ENCODE measurements around the gene PLCB4.

The PLCB4 gene

GRCh38 chr20:9071976-9072726 lies 3.3 kb downstream of the PLCB4 start:
- TF ChIP-seq CTCF (IDR thresholded peaks at IDR 0.05; ENCODE audit: low read depth, low read length): no peak
- no peak overlapping the region for H3K4me3 ChIP-seq (ENCODE audit: low read depth, low read length)

GRCh38 chr20:9072861-9073500 lies 4.1 kb downstream of the PLCB4 start:
- no peak for TF ChIP-seq CTCF (IDR thresholded peaks at IDR 0.05; ENCODE audit: low read depth, low read length)
- no peak overlapping the region for H3K4me3 ChIP-seq (ENCODE audit: low read depth, low read length)

- H3K4me3 ChIP-seq (ENCODE audit: low read depth, low read length): no peak overlapping the region
- no peak for TF ChIP-seq CTCF (IDR thresholded peaks at IDR 0.05; ENCODE audit: low read depth, low read length)
Measured at GRCh38 chr20:9075264-9076095, 6.6 kb downstream of the PLCB4 start.

- H3K4me3 ChIP-seq (ENCODE audit: low read depth, low read length): no peak overlapping the region
- TF ChIP-seq CTCF (IDR thresholded peaks at IDR 0.05; ENCODE audit: low read depth, low read length): no peak
Measured at GRCh38 chr20:9076440-9076839, 7.6 kb downstream of the PLCB4 start.

GRCh38 chr20:9078826-9079731 lies 10.2 kb downstream of the PLCB4 start:
- no peak for TF ChIP-seq CTCF (IDR thresholded peaks at IDR 0.05; ENCODE audit: low read depth, low read length)
- no peak overlapping the region for H3K4me3 ChIP-seq (ENCODE audit: low read depth, low read length)

GRCh38 chr20:9081423-9081966 lies 12.6 kb downstream of the PLCB4 start:
- H3K4me3 ChIP-seq (ENCODE audit: low read depth, low read length): no peak overlapping the region
- no peak for TF ChIP-seq CTCF (IDR thresholded peaks at IDR 0.05; ENCODE audit: low read depth, low read length)
